OCI-LY3 (cell line): ENCODE data around the gene ZBTB16.

ENCODE experiments used
- EZH2phosphoT487 ChIP-seq: fragments of 200-600 bp; shearing (Covaris generic); IDR thresholded peaks from 2 replicates; pipeline ENCODE4 v1.6.1; 2018; ENCODE audit warnings: antibody characterized with exemption, mixed run types, low read depth
- TF ChIP-seq, protein P1 (sequence below): fragments of 200-600, 300-600 bp; sonication (generic); IDR thresholded peaks from 2 replicates; pipeline ENCODE4 v1.5.1; 2014; ENCODE audit warnings: antibody characterized with exemption, low read length, low read depth

DNA sequence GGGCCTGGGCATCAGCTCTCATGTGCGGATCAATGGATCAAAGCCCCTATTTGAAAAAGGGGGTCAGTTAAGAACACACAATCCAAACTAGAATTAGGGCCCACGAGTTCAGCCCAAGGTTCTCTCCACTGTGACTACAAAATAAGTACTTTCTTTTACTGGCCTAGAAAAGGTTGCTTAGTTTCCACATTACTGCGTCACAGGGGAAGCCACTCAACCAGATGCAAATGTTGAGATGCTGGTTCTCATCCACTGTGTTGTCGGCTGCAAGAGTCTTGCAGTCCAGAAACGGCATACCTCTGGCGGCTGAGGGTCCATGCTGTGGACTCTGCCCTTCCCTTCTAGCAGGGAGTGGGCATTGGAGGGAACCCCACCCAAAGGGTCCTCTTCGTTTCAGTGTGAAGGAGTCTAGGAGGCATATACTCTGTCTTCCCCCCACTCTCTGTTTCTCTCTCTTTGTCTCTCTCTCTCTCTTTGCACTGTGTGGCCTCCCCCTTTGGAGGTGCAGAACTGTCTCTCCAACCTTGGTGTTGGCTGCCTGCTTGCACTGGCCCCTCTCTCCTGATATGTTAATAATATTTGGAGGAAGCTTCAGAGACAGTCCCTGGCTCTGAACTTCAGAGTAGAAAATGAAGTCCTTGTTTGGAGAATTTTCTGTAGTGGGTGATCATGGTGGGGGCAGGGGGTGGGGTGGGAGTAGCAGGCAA is 137.6 kb downstream of the ZBTB16 start:
- TF ChIP-seq, protein P1, sequence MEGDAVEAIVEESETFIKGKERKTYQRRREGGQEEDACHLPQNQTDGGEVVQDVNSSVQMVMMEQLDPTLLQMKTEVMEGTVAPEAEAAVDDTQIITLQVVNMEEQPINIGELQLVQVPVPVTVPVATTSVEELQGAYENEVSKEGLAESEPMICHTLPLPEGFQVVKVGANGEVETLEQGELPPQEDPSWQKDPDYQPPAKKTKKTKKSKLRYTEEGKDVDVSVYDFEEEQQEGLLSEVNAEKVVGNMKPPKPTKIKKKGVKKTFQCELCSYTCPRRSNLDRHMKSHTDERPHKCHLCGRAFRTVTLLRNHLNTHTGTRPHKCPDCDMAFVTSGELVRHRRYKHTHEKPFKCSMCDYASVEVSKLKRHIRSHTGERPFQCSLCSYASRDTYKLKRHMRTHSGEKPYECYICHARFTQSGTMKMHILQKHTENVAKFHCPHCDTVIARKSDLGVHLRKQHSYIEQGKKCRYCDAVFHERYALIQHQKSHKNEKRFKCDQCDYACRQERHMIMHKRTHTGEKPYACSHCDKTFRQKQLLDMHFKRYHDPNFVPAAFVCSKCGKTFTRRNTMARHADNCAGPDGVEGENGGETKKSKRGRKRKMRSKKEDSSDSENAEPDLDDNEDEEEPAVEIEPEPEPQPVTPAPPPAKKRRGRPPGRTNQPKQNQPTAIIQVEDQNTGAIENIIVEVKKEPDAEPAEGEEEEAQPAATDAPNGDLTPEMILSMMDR: no peak
- TF ChIP-seq EZH2phosphoT487: no peak
